Urothelium cell line (cell line): ENCODE data around the gene RASGRP1.
A peak's percentile ranks its signal among the peaks of the same experiment; 100 is the strongest.
"Not testable (repeated sequence)": the region's sequence is repeated elsewhere in the genome, so short reads cannot be mapped to it uniquely, and the experiment has no call there.

Source experiments
- DNase-seq: peaks from one replicate; pipeline ENCODE4 v3.0.0; 2011; ENCODE audit warnings: low spot score, mixed read lengths
- FAIRE-seq: peaks from 2 replicates; lab custom pipeline; 2011; peaks lifted over from hg19 to GRCh38; lab: Jason Lieb, UNC

The RASGRP1 gene

GRCh38 chr15:38564557-38565286 is at the start of gene RASGRP1:
Gene RASGRP1, minus strand, starts transcription at chr15:38564814. Its CDS starts 186 bp downstream, at chr15:38564628.
- FAIRE-seq (peak; percentile 37), DNase-seq (peak; percentile 82)

- no peak for FAIRE-seq
- no peak for DNase-seq
These were observed 48.5 kb upstream of the RASGRP1 start for GRCh38 chr15:38613085-38613484.

- FAIRE-seq (no peak), DNase-seq (no peak)
These were observed 47.7 kb upstream of the RASGRP1 start for GRCh38 chr15:38612159-38612863.

GRCh38 chr15:38611228-38611627 is 46.6 kb upstream of the RASGRP1 start:
- no peak for FAIRE-seq

GRCh38 chr15:38610748-38611147 is 46.1 kb upstream of the RASGRP1 start:
- no peak for DNase-seq
- no peak for FAIRE-seq

More at GRCh38 chr15:38611228-38611627, 46.6 kb upstream of the RASGRP1 start:
- DNase-seq = no peak

GRCh38 chr15:38609097-38609738 is 44.6 kb upstream of the RASGRP1 start:
- DNase-seq (no peak), FAIRE-seq (no peak)

- no peak for FAIRE-seq
- no peak for DNase-seq
These were observed 44.1 kb upstream of the RASGRP1 start for GRCh38 chr15:38608682-38609081.

- DNase-seq (no peak), FAIRE-seq (no peak)
These were observed 41.1 kb upstream of the RASGRP1 start for GRCh38 chr15:38605744-38606143.

GRCh38 chr15:38603672-38604071 is 39.1 kb upstream of the RASGRP1 start:
- FAIRE-seq = no peak
- no peak for DNase-seq

GRCh38 chr15:38602910-38603670 is 38.5 kb upstream of the RASGRP1 start:
- no peak for DNase-seq
- FAIRE-seq = no peak

GRCh38 chr15:38600236-38600635 is 35.6 kb upstream of the RASGRP1 start:
- FAIRE-seq (no peak), DNase-seq (no peak)

GRCh38 chr15:38598749-38599148 is 34.1 kb upstream of the RASGRP1 start:
- FAIRE-seq (no peak), DNase-seq (no peak)

- DNase-seq (no peak), FAIRE-seq (no peak)
These were observed 32.7 kb upstream of the RASGRP1 start for GRCh38 chr15:38597219-38597800.

- FAIRE-seq = no peak
- peak; percentile 40 for DNase-seq
These were observed 28.9 kb upstream of the RASGRP1 start for GRCh38 chr15:38593524-38593923.

- FAIRE-seq (no peak), DNase-seq (peak; percentile 67)
These were observed 24.9 kb upstream of the RASGRP1 start for GRCh38 chr15:38589502-38589901.

GRCh38 chr15:38588672-38589071 is 24.1 kb upstream of the RASGRP1 start:
- FAIRE-seq (peak; percentile 5), DNase-seq (peak; percentile 39)

GRCh38 chr15:38587214-38587613 is 22.6 kb upstream of the RASGRP1 start:
- DNase-seq (no peak), FAIRE-seq (no peak)

GRCh38 chr15:38586005-38586404 is 21.4 kb upstream of the RASGRP1 start:
- not testable (repeated sequence) for FAIRE-seq, DNase-seq

- DNase-seq (no peak), FAIRE-seq (no peak)
These were observed 14.0 kb upstream of the RASGRP1 start for GRCh38 chr15:38578626-38579025.

GRCh38 chr15:38577424-38577987 is 12.9 kb upstream of the RASGRP1 start:
- DNase-seq (no peak), FAIRE-seq (no peak)
